ENCODE measurements around the gene COL6A2.

GRCh38 chr21:46125846-46126301 lies 28.0 kb downstream of the COL6A2 start:
- TF ChIP-seq CTCF (IDR thresholded peaks at IDR 0.05) = no peak
- no peak for TF ChIP-seq EZH2 (IDR thresholded peaks at IDR 0.05; ENCODE audit: borderline replicate concordance, insufficient read depth, low read depth, low read length, poor library complexity, severe bottlenecking)

Measured in B cell (primary cell).